ENCODE results near the gene MPL.

Gene MPL

GRCh38 chr1:43315481-43315880 is 22.1 kb upstream of the MPL start:
- no peaks in the 10 kb centered on the region for H3K4me1 ChIP-seq (ENCODE audit: control insufficient read depth, insufficient read depth, low read length)
- ChIA-PET POLR2A (no interaction called here), CTCF (interaction anchor here (0.6 kb wide), 2 partner anchors 110 to 394 kb away, joined by 3 read pairs; no protein-coding TSS in a partner anchor)
- TF ChIP-seq ZNF830 (tag by site-specific recombination; IDR thresholded peaks at IDR 0.05; ENCODE audit: low read depth), result no peak
- H3K27ac ChIP-seq (ENCODE audit: extremely low read depth, low read depth, low read length), result no peak overlapping the region
- no peaks in the 10 kb centered on the region for H3K36me3 ChIP-seq (ENCODE audit: control insufficient read depth in 2 of 2, insufficient read depth in 1 of 2, low read length in 2 of 2)
- no peak overlapping the region for H3K4me3 ChIP-seq (ENCODE audit: low read depth, low read length)
- H3K9me3 ChIP-seq (ENCODE audit: control insufficient read depth, insufficient read depth, low read depth, low read length), result no peaks in the 10 kb centered on the region

GRCh38 chr1:43315963-43316737 is 21.5 kb upstream of the MPL start:
- ChIA-PET POLR2A (interaction anchor here (0.9 kb wide), 1 partner anchor 42 kb away, joined by 3 read pairs; the partner anchor contains the start of gene CDC20), CTCF (interaction anchor here (0.6 kb wide), 2 partner anchors 111 to 394 kb away, joined by 3 read pairs; no protein-coding TSS in a partner anchor)
- TF ChIP-seq ZNF843 (tag by site-specific recombination; IDR thresholded peaks at IDR 0.05), result no peak
- no peak for TF ChIP-seq ZNF600 (tag by site-specific recombination; IDR thresholded peaks at IDR 0.05)
- TF ChIP-seq ZNF664 (tag by site-specific recombination; IDR thresholded peaks at IDR 0.05), result peak; percentile 46; the same call in 1 of the 2 replicates
- H3K36me3 ChIP-seq (ENCODE audit: control insufficient read depth in 2 of 2, insufficient read depth in 1 of 2, low read length in 2 of 2), result no peaks in the 10 kb centered on the region
- no peak overlapping the region for H3K4me3 ChIP-seq (ENCODE audit: low read depth, low read length)
- no peaks in the 10 kb centered on the region for H3K9me3 ChIP-seq (ENCODE audit: control insufficient read depth, insufficient read depth, low read depth, low read length)
- H3K27ac ChIP-seq (ENCODE audit: extremely low read depth, low read depth, low read length), result no peak overlapping the region
- H3K4me1 ChIP-seq (ENCODE audit: control insufficient read depth, insufficient read depth, low read length), result no peaks in the 10 kb centered on the region

GRCh38 chr1:43316738-43317520 is 20.7 kb upstream of the MPL start:
- ChIA-PET CTCF (interaction anchor here (1.4 kb wide), 1 partner anchor 14 kb away, joined by 4 read pairs; no protein-coding TSS in a partner anchor), POLR2A (interaction anchor here (0.9 kb wide), 1 partner anchor 41 kb away, joined by 3 read pairs; the partner anchor contains the start of gene CDC20)
- H3K4me1 ChIP-seq (ENCODE audit: control insufficient read depth, insufficient read depth, low read length), result no peaks in the 10 kb centered on the region
- no peaks in the 10 kb centered on the region for H3K36me3 ChIP-seq (ENCODE audit: control insufficient read depth in 2 of 2, insufficient read depth in 1 of 2, low read length in 2 of 2)
- H3K27ac ChIP-seq (ENCODE audit: extremely low read depth, low read depth, low read length), result no peak overlapping the region
- no peak overlapping the region for H3K4me3 ChIP-seq (ENCODE audit: low read depth, low read length)
- no peaks in the 10 kb centered on the region for H3K9me3 ChIP-seq (ENCODE audit: control insufficient read depth, insufficient read depth, low read depth, low read length)
- TF ChIP-seq ZNF214 (tag by site-specific recombination; IDR thresholded peaks at IDR 0.05; ENCODE audit: borderline replicate concordance) (no peak), CTCF (tag by site-specific recombination; IDR thresholded peaks at IDR 0.05) (peak; percentile 28; the same call in 1 of the 2 replicates)

GRCh38 chr1:43317817-43318471 is 19.7 kb upstream of the MPL start:
- ChIA-PET CTCF (interaction anchor here (0.6 to 1.4 kb wide), 2 partner anchors 15 to 1124 kb away, joined by 3 to 4 read pairs; no protein-coding TSS in a partner anchor), POLR2A (no interaction called here)
- Histone ChIP-seq H3K36me3 (ENCODE audit: control insufficient read depth in 2 of 2, insufficient read depth in 1 of 2, low read length in 2 of 2) (no peaks in the 10 kb centered on the region), H3K27ac (ENCODE audit: extremely low read depth, low read depth, low read length) (no peak overlapping the region), H3K4me3 (ENCODE audit: low read depth, low read length) (no peak overlapping the region), H3K4me1 (ENCODE audit: control insufficient read depth, insufficient read depth, low read length) (no peaks in the 10 kb centered on the region), H3K9me3 (ENCODE audit: control insufficient read depth, insufficient read depth, low read depth, low read length) (no peaks in the 10 kb centered on the region)
- TF ChIP-seq ZNF837 (tag by site-specific recombination; IDR thresholded peaks at IDR 0.05) (no peak), EGR2 (tag by site-specific recombination; IDR thresholded peaks at IDR 0.05; ENCODE audit: low read depth) (peak; percentile 74), ZFHX2 (tag by site-specific recombination; conservative IDR thresholded peaks at IDR 0.05) (peak; percentile 77), ZNF26 (tag by site-specific recombination; IDR thresholded peaks at IDR 0.05) (no peak), ZNF561 (tag by site-specific recombination; IDR thresholded peaks at IDR 0.05; ENCODE audit: borderline replicate concordance) (no peak), SP3 (tag by site-specific recombination; IDR thresholded peaks at IDR 0.05) (no peak), ZBTB17 (tag by site-specific recombination; IDR thresholded peaks at IDR 0.05) (0 out of 2 replicates have a peak, but pooled peaks have one; percentile 22)

All from HEK293 (cell line).